Measurements from ENCODE around the gene VAX1.

DNA sequence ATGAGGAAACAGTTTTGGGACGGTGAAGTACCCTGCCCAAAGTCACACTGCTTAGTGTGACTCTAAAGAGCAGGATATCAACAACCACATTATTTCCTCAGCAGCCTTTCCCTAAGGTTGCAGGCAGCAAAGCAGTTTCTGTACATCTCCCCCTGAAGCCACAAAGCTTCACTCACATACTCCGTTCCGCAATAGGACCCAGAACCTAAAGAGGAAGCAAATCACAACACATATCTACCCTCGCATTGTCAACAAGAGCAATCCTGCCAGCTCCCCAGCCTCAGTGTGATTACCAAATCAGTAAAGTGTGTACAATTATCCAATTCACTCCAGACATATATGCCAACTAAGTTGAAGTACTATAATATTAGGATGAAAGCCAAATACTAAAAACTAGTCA, 30.8 kb downstream of the VAX1 start:
- TF ChIP-seq, protein P1, sequence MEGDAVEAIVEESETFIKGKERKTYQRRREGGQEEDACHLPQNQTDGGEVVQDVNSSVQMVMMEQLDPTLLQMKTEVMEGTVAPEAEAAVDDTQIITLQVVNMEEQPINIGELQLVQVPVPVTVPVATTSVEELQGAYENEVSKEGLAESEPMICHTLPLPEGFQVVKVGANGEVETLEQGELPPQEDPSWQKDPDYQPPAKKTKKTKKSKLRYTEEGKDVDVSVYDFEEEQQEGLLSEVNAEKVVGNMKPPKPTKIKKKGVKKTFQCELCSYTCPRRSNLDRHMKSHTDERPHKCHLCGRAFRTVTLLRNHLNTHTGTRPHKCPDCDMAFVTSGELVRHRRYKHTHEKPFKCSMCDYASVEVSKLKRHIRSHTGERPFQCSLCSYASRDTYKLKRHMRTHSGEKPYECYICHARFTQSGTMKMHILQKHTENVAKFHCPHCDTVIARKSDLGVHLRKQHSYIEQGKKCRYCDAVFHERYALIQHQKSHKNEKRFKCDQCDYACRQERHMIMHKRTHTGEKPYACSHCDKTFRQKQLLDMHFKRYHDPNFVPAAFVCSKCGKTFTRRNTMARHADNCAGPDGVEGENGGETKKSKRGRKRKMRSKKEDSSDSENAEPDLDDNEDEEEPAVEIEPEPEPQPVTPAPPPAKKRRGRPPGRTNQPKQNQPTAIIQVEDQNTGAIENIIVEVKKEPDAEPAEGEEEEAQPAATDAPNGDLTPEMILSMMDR (IDR thresholded peaks at IDR 0.05; ENCODE audit: low read depth, low read length), result no peak
- TF ChIP-seq POLR2A (IDR thresholded peaks at IDR 0.05; ENCODE audit: extremely low read depth, insufficient read length), result no peak
- TF ChIP-seq, protein P2, sequence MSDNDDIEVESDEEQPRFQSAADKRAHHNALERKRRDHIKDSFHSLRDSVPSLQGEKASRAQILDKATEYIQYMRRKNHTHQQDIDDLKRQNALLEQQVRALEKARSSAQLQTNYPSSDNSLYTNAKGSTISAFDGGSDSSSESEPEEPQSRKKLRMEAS (IDR thresholded peaks at IDR 0.05; ENCODE audit: low read depth, low read length), result no peak
- TF ChIP-seq MYC (IDR thresholded peaks at IDR 0.05; ENCODE audit: low read depth, low read length), result no peak
